Left ventricle myocardium inferior (tissue), 1 donor: Measurements from ENCODE around the gene FEZF1. TPM values are rescaled to one million over a fixed set of nuclear protein-coding genes. Genes with fewer than 3 reads are reported as not detected.

Experiments used
- DNase-seq: peaks from one replicate; pipeline ENCODE4 v3.0.0-alpha.2; 2020
- H3K27ac ChIP-seq: fragments of 200-600 bp; replicated peaks from 2 replicates; pipeline ENCODE4 v1.8.0; 2021
- H3K27me3 ChIP-seq: fragments of 200-600 bp; 2 replicates; pipeline ENCODE4 v1.8.0; 2021; ENCODE audit warnings: low read depth
- H3K36me3 ChIP-seq: fragments of 200-600 bp; 2 replicates; pipeline ENCODE4 v1.8.0; 2021
- H3K4me1 ChIP-seq: fragments of 200-600 bp; 2 replicates; pipeline ENCODE4 v1.8.0; 2021
- H3K4me3 ChIP-seq: fragments of 200-600 bp; 2 replicates; pipeline ENCODE4 v1.8.0; 2021; ENCODE audit warnings: mild to moderate bottlenecking, moderate library complexity
- H3K9me3 ChIP-seq: fragments of 200-600 bp; replicated peaks from 2 replicates; pipeline ENCODE4 v1.8.0; 2021
- intact Hi-C: fragments of 100-400 bp; cut with micrococcal nuclease; formaldehyde crosslinking; loops from one replicate; pipeline ENCODE4 v1.11.0; 2022
- total RNA-seq: library from RNA; stranded (reverse); fragmentation: NEBNext Ultra II Directional; extraction: Animal tissue kit (Norgen Biotek cat#: 25700); gene quantifications from one replicate; pipeline ENCODE4 v1.2.1, GENCODE V29; 2021
- TF ChIP-seq, protein P1 (sequence below): fragments of 200-600 bp; IDR thresholded peaks from 2 replicates; pipeline ENCODE4 v1.8.0; 2021; ENCODE audit warnings: antibody characterized with exemption, mild to moderate bottlenecking, borderline replicate concordance
- donor health status: DM: no; HTN: yes; CAD: no; lungs with severe emphysema.

The FEZF1 gene
- total RNA-seq, 1 donor from 2014 or later: not detected

DNA sequence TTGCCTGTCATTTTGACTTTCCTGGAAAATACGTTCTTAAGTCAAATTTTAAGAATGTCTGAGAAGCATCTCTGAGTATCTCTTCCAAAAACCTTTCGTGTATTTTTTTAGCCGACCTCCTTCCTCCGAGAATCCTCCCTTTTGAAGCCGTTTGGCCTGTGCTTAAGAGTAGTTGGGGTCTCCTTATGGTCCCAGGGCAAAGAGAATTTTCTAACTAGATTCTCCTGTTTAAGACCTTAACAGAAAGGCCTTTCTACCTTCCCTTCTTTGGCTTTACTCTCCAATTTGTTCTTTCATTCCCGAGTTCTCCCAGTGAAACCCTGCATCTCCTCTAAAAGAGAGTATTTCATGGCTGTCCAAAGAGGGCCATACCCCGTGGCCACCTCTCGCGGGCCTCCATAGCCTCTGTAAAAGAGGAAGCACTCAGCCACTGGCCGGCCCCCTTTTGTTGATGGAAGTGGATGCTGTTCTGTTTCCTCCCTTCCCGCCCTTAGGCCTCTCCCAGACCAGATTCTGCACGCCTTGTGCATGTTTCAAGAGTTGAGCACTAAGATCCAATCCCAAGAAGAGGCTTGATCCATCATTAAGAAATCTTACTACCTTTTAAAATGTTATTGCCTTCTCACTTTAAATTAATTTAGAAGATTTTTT, 6.6 kb upstream of the FEZF1 start:
- TF ChIP-seq, protein P1, sequence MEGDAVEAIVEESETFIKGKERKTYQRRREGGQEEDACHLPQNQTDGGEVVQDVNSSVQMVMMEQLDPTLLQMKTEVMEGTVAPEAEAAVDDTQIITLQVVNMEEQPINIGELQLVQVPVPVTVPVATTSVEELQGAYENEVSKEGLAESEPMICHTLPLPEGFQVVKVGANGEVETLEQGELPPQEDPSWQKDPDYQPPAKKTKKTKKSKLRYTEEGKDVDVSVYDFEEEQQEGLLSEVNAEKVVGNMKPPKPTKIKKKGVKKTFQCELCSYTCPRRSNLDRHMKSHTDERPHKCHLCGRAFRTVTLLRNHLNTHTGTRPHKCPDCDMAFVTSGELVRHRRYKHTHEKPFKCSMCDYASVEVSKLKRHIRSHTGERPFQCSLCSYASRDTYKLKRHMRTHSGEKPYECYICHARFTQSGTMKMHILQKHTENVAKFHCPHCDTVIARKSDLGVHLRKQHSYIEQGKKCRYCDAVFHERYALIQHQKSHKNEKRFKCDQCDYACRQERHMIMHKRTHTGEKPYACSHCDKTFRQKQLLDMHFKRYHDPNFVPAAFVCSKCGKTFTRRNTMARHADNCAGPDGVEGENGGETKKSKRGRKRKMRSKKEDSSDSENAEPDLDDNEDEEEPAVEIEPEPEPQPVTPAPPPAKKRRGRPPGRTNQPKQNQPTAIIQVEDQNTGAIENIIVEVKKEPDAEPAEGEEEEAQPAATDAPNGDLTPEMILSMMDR: no peak
- peaks cover 43% of the 10 kb centered on the region for H3K4me1 ChIP-seq

DNA sequence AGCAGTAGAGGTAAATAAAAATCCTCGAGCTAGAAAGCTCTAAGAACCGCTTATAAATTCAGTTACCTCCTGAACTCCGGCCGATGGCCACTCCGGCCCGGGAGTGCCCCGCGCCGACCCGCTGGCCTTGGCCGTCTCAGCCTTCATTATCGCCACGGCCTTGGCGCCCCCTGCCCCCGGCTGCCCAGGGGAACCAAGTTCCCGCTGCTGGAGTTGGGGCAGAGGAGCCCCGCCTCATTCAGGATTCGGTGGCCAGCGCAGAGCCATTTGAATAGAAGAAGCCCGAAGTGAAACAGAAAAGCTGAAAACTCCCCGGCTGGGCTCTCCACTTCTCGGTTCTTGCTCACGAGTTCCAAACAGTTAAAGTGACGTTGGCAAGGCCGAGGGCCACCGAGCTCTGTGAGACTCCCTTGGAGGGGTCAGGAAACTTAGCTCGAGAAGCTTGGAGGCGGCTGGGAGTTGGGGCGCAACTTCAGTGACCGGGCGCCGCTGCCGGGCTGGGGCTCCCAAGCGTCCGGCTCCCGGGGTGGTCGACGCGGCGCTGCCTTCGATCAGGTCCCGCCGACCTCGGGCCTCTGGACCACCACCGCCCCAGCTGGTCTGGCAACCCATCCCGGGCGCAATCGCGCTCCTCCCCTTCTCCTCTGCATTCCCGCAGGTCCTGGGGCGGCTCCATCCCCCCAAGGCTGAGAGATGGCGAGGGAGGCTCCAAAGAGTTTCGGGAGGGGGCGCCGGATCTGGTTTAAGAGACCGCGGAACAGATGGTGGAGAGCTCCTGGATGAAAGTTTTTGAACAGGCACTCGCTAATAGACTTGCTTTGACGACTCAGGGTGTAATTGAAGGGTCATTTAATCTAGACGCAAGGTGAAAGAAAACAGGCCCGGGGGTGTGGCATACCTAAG, 5.8 kb upstream of the FEZF1 start:
- Histone ChIP-seq H3K4me1 (peaks cover 50% of the 10 kb centered on the region), H3K9me3 (no peaks in the 10 kb centered on the region), H3K4me3 (peak overlapping the region; percentile 61), H3K27me3 (peaks cover 100% of the 10 kb centered on the region), H3K36me3 (no peaks in the 10 kb centered on the region), H3K27ac (no peak overlapping the region)
- intact Hi-C loops: no loop called here
- DNase-seq: no peak
- TF ChIP-seq, protein P1: no peak

More for the DNA sequence above, 6.6 kb upstream of the FEZF1 start:
- Histone ChIP-seq H3K27ac (no peak overlapping the region), H3K27me3 (peaks cover 100% of the 10 kb centered on the region), H3K9me3 (no peaks in the 10 kb centered on the region), H3K4me3 (peak overlapping the region; percentile 61), H3K36me3 (no peaks in the 10 kb centered on the region)
- no peak for DNase-seq
- intact Hi-C loops: no loop called here

DNA sequence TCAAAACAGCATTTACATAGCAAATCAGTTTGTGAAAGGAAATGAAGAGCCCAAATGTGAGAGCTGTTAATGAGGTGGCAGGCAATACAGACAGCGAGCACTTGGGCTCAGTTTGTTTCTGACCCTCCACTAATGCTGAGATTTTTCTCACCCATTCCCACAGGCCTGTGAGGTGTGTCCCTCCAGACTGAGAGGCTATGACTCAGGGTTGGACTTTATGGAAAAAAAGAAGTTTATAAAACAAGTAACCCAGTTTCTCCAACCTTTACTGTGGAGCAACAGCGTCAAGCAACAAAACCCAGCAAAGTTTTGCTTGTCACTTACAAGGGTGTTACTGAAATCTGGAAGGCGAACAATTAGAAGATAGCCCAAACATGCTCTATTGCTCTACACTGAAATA, 4.9 kb upstream of the FEZF1 start:
- no peak for DNase-seq
- no peak overlapping the region for H3K4me3 ChIP-seq
- H3K4me1 ChIP-seq: peaks cover 55% of the 10 kb centered on the region

DNA sequence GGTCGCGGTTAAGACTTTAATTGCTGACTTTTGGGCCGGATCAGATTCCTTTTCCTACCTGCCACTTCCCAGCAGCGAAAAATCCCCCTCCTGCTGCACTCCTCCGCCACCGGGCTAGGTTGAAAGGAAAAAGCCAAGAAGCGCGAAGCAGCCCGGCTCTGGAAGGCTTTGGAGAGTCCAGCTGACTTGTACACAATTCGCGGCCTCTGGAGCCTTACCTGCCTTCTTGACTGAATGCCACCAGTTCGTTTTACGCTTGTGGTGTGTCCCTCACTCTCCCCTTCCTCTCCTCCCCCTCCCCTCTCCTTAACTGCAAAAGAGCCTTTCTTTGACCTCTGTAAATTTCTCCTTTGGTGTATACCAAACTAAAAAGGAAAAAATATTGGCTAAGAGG, 2.7 kb upstream of the FEZF1 start:
- peaks cover 100% of the 10 kb centered on the region for H3K27me3 ChIP-seq
- TF ChIP-seq, protein P1: no peak
- no peaks in the 10 kb centered on the region for H3K9me3 ChIP-seq
- H3K4me3 ChIP-seq: no peak overlapping the region
- H3K4me1 ChIP-seq: peaks cover 64% of the 10 kb centered on the region
- H3K36me3 ChIP-seq: no peaks in the 10 kb centered on the region
- no peak for DNase-seq
- intact Hi-C loops: no loop called here
- no peak overlapping the region for H3K27ac ChIP-seq

More for the DNA sequence above, 4.9 kb upstream of the FEZF1 start:
- Histone ChIP-seq H3K27me3 (peaks cover 100% of the 10 kb centered on the region), H3K36me3 (no peaks in the 10 kb centered on the region), H3K9me3 (no peaks in the 10 kb centered on the region), H3K27ac (no peak overlapping the region)
- TF ChIP-seq, protein P1: no peak
- intact Hi-C loops: no loop called here

DNA sequence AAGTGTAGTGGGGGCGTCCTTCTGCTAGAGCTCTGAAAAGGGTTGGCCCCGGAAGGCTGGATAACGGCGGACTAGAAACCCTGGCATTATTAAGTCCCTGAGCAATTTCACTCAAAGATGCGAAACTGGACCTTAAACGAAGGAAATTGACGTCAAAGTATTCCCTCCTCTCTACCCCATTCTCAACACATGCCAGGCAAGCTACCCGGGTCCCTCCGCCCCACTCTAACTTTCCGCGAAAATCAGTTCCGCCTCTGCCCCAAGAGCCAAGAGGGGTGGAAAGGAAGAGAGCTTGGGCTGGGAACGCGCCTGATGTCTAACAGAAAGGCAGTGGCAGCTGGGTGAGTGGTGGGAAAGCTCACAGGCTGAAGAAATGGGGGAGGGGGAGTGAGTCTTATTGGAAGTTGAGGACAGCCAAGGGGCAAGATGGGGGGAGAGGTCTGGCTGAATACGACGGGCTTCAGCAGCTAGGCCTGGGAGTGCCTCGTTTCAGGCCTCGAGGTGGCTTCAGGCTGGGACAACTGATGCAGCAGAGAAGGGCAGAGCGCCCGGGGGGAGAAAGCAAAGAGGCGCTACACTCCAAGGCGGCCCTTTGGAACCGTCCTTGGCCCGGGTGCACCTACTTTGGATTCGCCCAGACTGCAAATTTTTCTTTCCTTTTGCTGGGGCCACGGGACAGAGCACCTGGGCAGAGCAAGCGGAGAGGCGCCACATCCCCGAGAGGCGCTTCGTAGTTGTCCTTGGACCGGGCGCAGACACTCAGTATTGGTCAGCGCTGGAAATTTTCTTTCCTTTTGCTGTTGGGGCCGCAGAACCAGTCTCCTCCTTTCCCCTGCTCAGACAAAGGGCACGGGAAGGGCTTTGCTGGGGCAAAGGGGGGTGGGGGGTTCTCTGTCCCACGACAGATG, 2.0 kb upstream of the FEZF1 start:
- intact Hi-C loops: no loop called here
- TF ChIP-seq, protein P1: no peak
- no peak for DNase-seq
- Histone ChIP-seq H3K4me1 (peaks cover 63% of the 10 kb centered on the region), H3K4me3 (peak overlapping the region; percentile 59), H3K36me3 (no peaks in the 10 kb centered on the region), H3K27me3 (peaks cover 100% of the 10 kb centered on the region), H3K9me3 (no peaks in the 10 kb centered on the region), H3K27ac (no peak overlapping the region)
